GM12891 (cell line): Measurements from ENCODE around the gene VCL.

Experiments used
- POLR2AphosphoS5 ChIP-seq: IDR thresholded peaks from 2 replicates; pipeline ENCODE4 v1.6.1; 2011; ENCODE audit warnings: low read depth, low read length, control low read depth
- TAF1 ChIP-seq: IDR thresholded peaks from 2 replicates; pipeline ENCODE4 v1.6.1; 2011; ENCODE audit warnings: low read depth, low read length, control low read depth

DNA sequence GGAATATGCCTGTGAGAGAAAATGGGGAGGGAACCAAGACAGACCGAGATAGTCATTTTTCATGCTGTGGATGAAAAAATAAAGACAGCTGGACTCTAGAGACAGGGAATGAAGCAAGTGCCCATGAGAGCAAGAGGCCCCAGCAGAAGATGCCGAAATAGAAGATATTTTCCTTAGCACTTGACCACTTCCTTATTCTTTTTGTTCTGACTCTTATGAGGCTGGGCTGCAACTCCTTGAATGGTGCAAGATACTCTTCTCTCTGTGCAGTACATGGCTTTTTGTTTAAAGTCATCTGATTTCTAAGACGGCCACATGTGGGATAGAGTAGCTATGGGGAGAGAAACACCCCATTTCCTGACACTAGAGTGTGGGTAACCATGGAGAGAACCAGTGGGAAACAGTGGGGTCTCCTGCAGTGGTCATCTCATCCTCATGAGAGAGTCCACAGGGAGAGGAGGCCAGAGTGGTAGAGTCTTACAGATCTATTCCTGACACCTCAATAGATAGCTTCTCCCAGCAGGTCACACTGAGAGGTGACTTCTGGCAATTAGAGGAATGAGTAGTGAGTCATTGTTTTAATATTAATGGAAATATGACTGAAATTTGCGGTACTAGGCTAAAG is 18.0 kb upstream of the VCL start:
- no peak for TF ChIP-seq POLR2AphosphoS5
- TF ChIP-seq TAF1, result no peak
